HepG2 (cell line): Measurements from ENCODE around the gene IL15. TPM values are rescaled to one million over a fixed set of nuclear protein-coding genes. Genes with fewer than 3 reads are reported as not detected.

Experiments used
- ATAC-seq: fragments of 200-7000 bp; cut with Tn5 transposase; 3 replicates; pipeline ENCODE4 v1.9.1; 2020; ENCODE audit warnings: mild to moderate bottlenecking, moderate library complexity
- BruUV-seq: library from RNA; stranded (reverse); fragments of 400-500 nt; replicated peaks from 2 replicates; lab custom pipeline; 2021; lab: Mats Ljungman, UMichigan
- CTCF ChIA-PET: fragments of 300-600 bp; formaldehyde crosslinking; extraction: SDS; loops from one replicate; lab custom pipeline; 2021; ENCODE audit warnings: low total read pairs, inconsistent platforms, low intra/inter-chr PET ratio; lab: Yijun Ruan, JAX
- POLR2A ChIA-PET: fragments of 350-600 bp; sonication (Branson Sonifier 250); formaldehyde crosslinking; loops from one replicate; lab custom pipeline; 2020; ENCODE audit warnings: antibody characterized with exemption, inconsistent platforms; lab: Yijun Ruan, JAX
- DNase-seq: peaks from one replicate; pipeline ENCODE4 v3.0.0-alpha.2; 2015; ENCODE audit warnings: low spot score
- FAIRE-seq: peaks from 3 replicates; lab custom pipeline; 2011; peaks lifted over from hg19 to GRCh38; lab: Jason Lieb, UNC
- H2AFZ ChIP-seq: one replicate; pipeline ENCODE4 v1.6.1; 2011; ENCODE audit warnings: low read length, inconsistent platforms
- H3K27ac ChIP-seq: fragments of 300-600 bp; 3 replicates; pipeline ENCODE4 v1.8.0; 2011; ENCODE audit warnings: mixed run types, mild to moderate bottlenecking, mixed read lengths, low read length, inconsistent platforms; ENCODE audit not compliant: insufficient read depth; ENCODE audit errors: extremely low read length
- H3K27me3 ChIP-seq, 2 experiments: fragments of 200-600 bp in 1 of 2; 2 replicates in 1 of 2; 3 replicates in 1 of 2; pipeline versions ENCODE4 v1.6.0 to v1.8.0; 2011; ENCODE audit warnings: low read length in 2 of 2, mild to moderate bottlenecking in 2 of 2, moderate library complexity in 2 of 2, inconsistent platforms in 1 of 2; ENCODE audit not compliant: insufficient read depth in 2 of 2, control insufficient read depth in 1 of 2
- H3K36me3 ChIP-seq, 2 experiments: fragments of 200-600 bp in 1 of 2; replicated peaks in 1 of 2; 2 replicates in 1 of 2; 3 replicates in 1 of 2; pipeline versions ENCODE4 v1.5.1 to v1.8.0; 2011; ENCODE audit warnings: low read length in 2 of 2, inconsistent platforms in 1 of 2; ENCODE audit not compliant: insufficient read depth in 2 of 2, control insufficient read depth in 1 of 2
- H3K4me1 ChIP-seq: 2 replicates; pipeline ENCODE4 v1.5.1; 2012; ENCODE audit warnings: low read length, inconsistent platforms; ENCODE audit not compliant: insufficient read depth
- H3K4me2 ChIP-seq: 2 replicates; pipeline ENCODE4 v1.6.0; 2011; ENCODE audit warnings: low read depth, low read length, inconsistent platforms
- H3K4me3 ChIP-seq, 3 experiments: fragments of 200-600 bp in 1 of 3; sonication (generic), shearing (Covaris generic) in 1 of 3; replicated peaks in 1 of 3; 2 replicates each; pipeline ENCODE4 v1.5.1; 2011 to 2016; ENCODE audit warnings: low read length in 3 of 3, inconsistent platforms in 2 of 3, low read depth in 2 of 3, mild to moderate bottlenecking in 2 of 3, control low read depth in 1 of 3, mixed read lengths in 1 of 3; ENCODE audit not compliant: insufficient read depth in 1 of 3
- H3K79me2 ChIP-seq: one replicate; pipeline ENCODE4 v1.6.1; 2011; ENCODE audit warnings: low read length, inconsistent platforms; ENCODE audit not compliant: insufficient read depth
- H3K9ac ChIP-seq: 2 replicates; pipeline ENCODE4 v1.6.0; 2011; ENCODE audit warnings: mild to moderate bottlenecking, low read depth, low read length, inconsistent platforms; ENCODE audit not compliant: insufficient read depth
- H3K9me3 ChIP-seq: 2 replicates; pipeline ENCODE4 v1.5.1; 2012; ENCODE audit warnings: mild to moderate bottlenecking, low read length
- H4K20me1 ChIP-seq: 2 replicates; pipeline ENCODE4 v1.6.0; 2011; ENCODE audit warnings: inconsistent platforms, mild to moderate bottlenecking, low read length, moderate library complexity; ENCODE audit not compliant: insufficient read depth
- BORCS8-MEF2B ChIP-seq: sonication (generic); formaldehyde crosslinking; IDR thresholded peaks from 2 replicates; pipeline ENCODE4 v1.8.0; 2022; ENCODE audit warnings: mild to moderate bottlenecking, missing genetic modification reagents
- EHMT2 ChIP-seq: fragments of 200-600 bp; sonication (generic); IDR thresholded peaks from 2 replicates; pipeline ENCODE4 v1.7.0; 2017; ENCODE audit warnings: antibody characterized with exemption, low read depth, low read length, borderline replicate concordance
- HNF1A ChIP-seq, 2 experiments: sonication (generic) in 1 of 2; formaldehyde crosslinking in 1 of 2; IDR thresholded peaks; 2 replicates each; pipeline versions ENCODE4 v1.4.0 to v1.6.1; 2016 to 2020; ENCODE audit warnings: borderline replicate concordance in 1 of 2, low read depth in 1 of 2, mild to moderate bottlenecking in 1 of 2, missing genetic modification reagents in 1 of 2
- IRF2 ChIP-seq: IDR thresholded peaks from 2 replicates; pipeline ENCODE4 v1.6.1; 2018; ENCODE audit warnings: missing genetic modification reagents, missing compliant biosample characterization
- KLF13 ChIP-seq: sonication (generic); formaldehyde crosslinking; IDR thresholded peaks from 2 replicates; pipeline ENCODE4 v1.4.0; 2020; ENCODE audit warnings: mild to moderate bottlenecking, missing genetic modification reagents
- RBFOX2 ChIP-seq: fragments of 200-400 bp; formaldehyde crosslinking; IDR thresholded peaks from 2 replicates; pipeline ENCODE4 v1.6.1; 2017; ENCODE audit warnings: low read depth, mild to moderate bottlenecking, low read length
- TBP ChIP-seq: sonication (generic); formaldehyde crosslinking; IDR thresholded peaks from 2 replicates; pipeline ENCODE4 v1.5.0; 2020; ENCODE audit warnings: missing genetic modification reagents
- ZMAT5 ChIP-seq: sonication (generic); formaldehyde crosslinking; IDR thresholded peaks from 2 replicates; pipeline ENCODE4 v1.5.0; 2020; ENCODE audit warnings: mild to moderate bottlenecking, low read depth, missing genetic modification reagents, borderline replicate concordance
- ZNF777 ChIP-seq: sonication (generic); formaldehyde crosslinking; IDR thresholded peaks from 2 replicates; pipeline ENCODE4 v1.4.0; 2020; ENCODE audit warnings: missing genetic modification reagents
- WGBS: methylation state at CpG from one replicate; pipeline ENCODE4 v1.1.6; 2017; ENCODE audit warnings: low lambda C conversion rate; 5-methylcytosine and 5-hydroxymethylcytosine counted together
- in situ Hi-C: cut with HindIII; loops from 2 replicates; pipeline ENCODE4 v1.10.0; 2017; ENCODE audit warnings: low pct_unique_long_range_greater_than_20kb; ENCODE audit not compliant: extremely low pct_ligation_motif_present
- intact Hi-C: fragments of 100-400 bp; cut with micrococcal nuclease; formaldehyde crosslinking; loops from one replicate; pipeline ENCODE4 v1.10.0; 2022; ENCODE audit not compliant: unreplicated experiment
- polyA plus RNA-seq, 8 experiments: library from polyadenylated mRNA; depleted of rRNA in 3 of 8; stranded (reverse) in 7 of 8; unstranded in 1 of 8; fragments of >200 nt; fragmentation: Illumina TruSeq in 4 of 8; extraction: Trizol in 4 of 8; gene quantifications; 2 replicates each; pipeline versions ENCODE4 v1.2.1 to v1.2.3, GENCODE V29; 2011 to 2016; ENCODE audit warnings: low read depth in 4 of 8, missing spikeins in 1 of 8, mixed read lengths in 1 of 8; ENCODE audit not compliant: insufficient read depth in 1 of 8
- total RNA-seq, 5 experiments: library from RNA; depleted of rRNA; stranded (reverse); fragments of >200 nt; fragmentation: Illumina TruSeq; extraction: Trizol; gene quantifications; 2 replicates each; pipeline ENCODE4 v1.2.3, GENCODE V29; 2016; ENCODE audit warnings: low read depth in 1 of 5
- TF ChIP-seq, protein P1 (sequence below): sonication (generic); formaldehyde crosslinking; IDR thresholded peaks from 2 replicates; pipeline ENCODE4 v1.4.0; 2020; ENCODE audit warnings: mild to moderate bottlenecking, missing genetic modification reagents
- TF ChIP-seq, protein P2 (sequence below): sonication (generic); formaldehyde crosslinking; IDR thresholded peaks from 2 replicates; pipeline ENCODE4 v1.5.0; 2020; ENCODE audit warnings: missing genetic modification reagents, mild to moderate bottlenecking, borderline replicate concordance

Gene IL15
- total and polyA plus RNA-seq, 2 of the 13 experiments (the other 11 are each of a cell fraction or from before 2014, with no cell fraction given), result 0.12 to 0.24 TPM

- no peak for TF ChIP-seq IRF2 (CRISPR knock-in tag)
- TF ChIP-seq, all 625 proteins: peak for 0
Observed at GRCh38 chr4:141668200-141668910, 32.0 kb downstream of the IL15 start (continued).

DNA sequence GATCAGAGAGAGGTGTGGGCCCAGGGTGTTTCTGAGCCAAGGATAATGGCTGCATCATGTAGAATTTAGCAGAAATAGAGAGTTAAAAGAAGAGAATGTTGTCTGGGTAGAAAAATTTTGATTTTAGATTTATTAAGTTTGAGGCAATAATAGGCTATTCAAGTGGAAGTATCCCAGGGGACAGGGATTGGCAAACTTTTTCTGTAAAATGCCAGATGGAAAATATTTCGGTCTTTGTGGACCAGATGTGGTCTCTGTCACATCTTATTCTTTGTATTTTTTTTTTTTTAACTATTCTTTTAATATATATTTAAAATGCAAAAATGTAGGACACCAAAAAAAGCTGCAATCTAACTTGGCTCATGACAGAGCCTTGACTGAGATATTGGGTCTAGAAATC is 33.1 kb downstream of the IL15 start:
- FAIRE-seq (no peak), DNase-seq (no peak), ATAC-seq (no peak)
- no peak overlapping the region for H3K9ac ChIP-seq
- H3K36me3 ChIP-seq, result no peaks in the 10 kb centered on the region
- H3K4me3 ChIP-seq, result no peak overlapping the region
- in situ Hi-C loops, result no loop called here
- no peaks in the 10 kb centered on the region for H3K9me3 ChIP-seq
- no peaks in the 10 kb centered on the region for H3K4me1 ChIP-seq
- no peaks in the 10 kb centered on the region for H3K79me2 ChIP-seq
- no TSS peak for BruUV-seq
- no peaks in the 10 kb centered on the region for H3K27me3 ChIP-seq
- H3K27ac ChIP-seq, result no peak overlapping the region
- 0% methylated on average over 1 of the region's 1 CpG for WGBS
- H2AFZ ChIP-seq, result no peak overlapping the region
- ChIA-PET CTCF (no interaction called here), POLR2A (no interaction called here)
- intact Hi-C loops, result no loop called here
- H3K4me2 ChIP-seq, result no peak overlapping the region
- no peaks in the 10 kb centered on the region for H4K20me1 ChIP-seq
- TF ChIP-seq EHMT2 (no peak), HNF1A (IDR thresholded peaks at IDR 0.05; ENCODE audit: low read depth) (no peak), HNF1A (CRISPR knock-in tag; IDR thresholded peaks at IDR 0.05; ENCODE audit: borderline replicate concordance) (no peak), BORCS8-MEF2B (CRISPR knock-in tag) (no peak), ZNF777 (no peak), TBP (CRISPR knock-in tag) (no peak), ZMAT5 (CRISPR knock-in tag) (no peak), RBFOX2 (no peak), KLF13 (CRISPR knock-in tag) (no peak)
- TF ChIP-seq, protein P1, sequence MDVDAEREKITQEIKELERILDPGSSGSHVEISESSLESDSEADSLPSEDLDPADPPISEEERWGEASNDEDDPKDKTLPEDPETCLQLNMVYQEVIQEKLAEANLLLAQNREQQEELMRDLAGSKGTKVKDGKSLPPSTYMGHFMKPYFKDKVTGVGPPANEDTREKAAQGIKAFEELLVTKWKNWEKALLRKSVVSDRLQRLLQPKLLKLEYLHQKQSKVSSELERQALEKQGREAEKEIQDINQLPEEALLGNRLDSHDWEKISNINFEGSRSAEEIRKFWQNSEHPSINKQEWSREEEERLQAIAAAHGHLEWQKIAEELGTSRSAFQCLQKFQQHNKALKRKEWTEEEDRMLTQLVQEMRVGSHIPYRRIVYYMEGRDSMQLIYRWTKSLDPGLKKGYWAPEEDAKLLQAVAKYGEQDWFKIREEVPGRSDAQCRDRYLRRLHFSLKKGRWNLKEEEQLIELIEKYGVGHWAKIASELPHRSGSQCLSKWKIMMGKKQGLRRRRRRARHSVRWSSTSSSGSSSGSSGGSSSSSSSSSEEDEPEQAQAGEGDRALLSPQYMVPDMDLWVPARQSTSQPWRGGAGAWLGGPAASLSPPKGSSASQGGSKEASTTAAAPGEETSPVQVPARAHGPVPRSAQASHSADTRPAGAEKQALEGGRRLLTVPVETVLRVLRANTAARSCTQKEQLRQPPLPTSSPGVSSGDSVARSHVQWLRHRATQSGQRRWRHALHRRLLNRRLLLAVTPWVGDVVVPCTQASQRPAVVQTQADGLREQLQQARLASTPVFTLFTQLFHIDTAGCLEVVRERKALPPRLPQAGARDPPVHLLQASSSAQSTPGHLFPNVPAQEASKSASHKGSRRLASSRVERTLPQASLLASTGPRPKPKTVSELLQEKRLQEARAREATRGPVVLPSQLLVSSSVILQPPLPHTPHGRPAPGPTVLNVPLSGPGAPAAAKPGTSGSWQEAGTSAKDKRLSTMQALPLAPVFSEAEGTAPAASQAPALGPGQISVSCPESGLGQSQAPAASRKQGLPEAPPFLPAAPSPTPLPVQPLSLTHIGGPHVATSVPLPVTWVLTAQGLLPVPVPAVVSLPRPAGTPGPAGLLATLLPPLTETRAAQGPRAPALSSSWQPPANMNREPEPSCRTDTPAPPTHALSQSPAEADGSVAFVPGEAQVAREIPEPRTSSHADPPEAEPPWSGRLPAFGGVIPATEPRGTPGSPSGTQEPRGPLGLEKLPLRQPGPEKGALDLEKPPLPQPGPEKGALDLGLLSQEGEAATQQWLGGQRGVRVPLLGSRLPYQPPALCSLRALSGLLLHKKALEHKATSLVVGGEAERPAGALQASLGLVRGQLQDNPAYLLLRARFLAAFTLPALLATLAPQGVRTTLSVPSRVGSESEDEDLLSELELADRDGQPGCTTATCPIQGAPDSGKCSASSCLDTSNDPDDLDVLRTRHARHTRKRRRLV (CRISPR knock-in tag), result no peak
- TF ChIP-seq, protein P2, sequence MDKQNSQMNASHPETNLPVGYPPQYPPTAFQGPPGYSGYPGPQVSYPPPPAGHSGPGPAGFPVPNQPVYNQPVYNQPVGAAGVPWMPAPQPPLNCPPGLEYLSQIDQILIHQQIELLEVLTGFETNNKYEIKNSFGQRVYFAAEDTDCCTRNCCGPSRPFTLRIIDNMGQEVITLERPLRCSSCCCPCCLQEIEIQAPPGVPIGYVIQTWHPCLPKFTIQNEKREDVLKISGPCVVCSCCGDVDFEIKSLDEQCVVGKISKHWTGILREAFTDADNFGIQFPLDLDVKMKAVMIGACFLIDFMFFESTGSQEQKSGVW (CRISPR knock-in tag), result no peak
